ENCODE results near the gene IRF2BP2. TPM values are rescaled to one million over a fixed set of nuclear protein-coding genes. Genes with fewer than 3 reads are reported as not detected.

Gene IRF2BP2
- total RNA-seq, 2 experiments from 2014 or later = 99.6 to 107 TPM

DNA sequence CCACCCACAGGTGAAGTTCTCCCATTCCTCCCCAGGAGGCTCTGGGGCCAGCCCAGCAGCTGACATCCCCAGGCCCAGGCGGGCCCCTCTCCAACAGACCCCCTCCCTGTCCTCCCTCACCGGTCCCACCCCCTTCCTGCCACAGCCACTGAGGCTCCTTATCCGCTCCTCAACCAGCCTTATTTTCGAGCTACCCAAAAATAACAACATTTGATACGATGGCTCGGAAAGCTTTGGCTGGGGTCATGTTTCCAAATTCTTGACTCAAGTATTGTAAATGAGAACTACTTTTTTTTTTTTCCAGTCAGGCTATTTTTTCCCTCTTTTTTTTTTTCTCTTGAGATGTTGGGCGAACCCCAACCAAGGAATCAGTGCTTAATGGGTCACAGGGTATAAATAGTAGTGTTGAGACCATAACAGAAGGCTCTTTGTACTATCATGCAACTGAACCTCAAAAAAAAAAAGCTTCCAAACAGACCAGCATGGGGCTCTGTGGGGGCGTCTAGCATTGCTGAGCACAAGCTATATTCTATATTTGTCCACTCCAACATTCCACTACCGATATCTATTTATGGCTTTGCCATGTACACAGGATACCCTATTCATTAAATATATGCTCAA, 27.2 kb downstream of the IRF2BP2 start:
- Mint-ChIP-seq H3K27me3 (ENCODE audit: low read depth) (no peaks in the 10 kb centered on the region), H3K36me3 (ENCODE audit: low read depth) (no peaks in the 10 kb centered on the region), H3K27ac (no peak overlapping the region), H3K4me3 (no peak overlapping the region), H3K4me1 (ENCODE audit: low read depth) (no peaks in the 10 kb centered on the region), H3K9me3 (no peaks in the 10 kb centered on the region)
- no peak for DNase-seq
- intact Hi-C loops (cut with micrococcal nuclease) = no loop called here
- CTCF ChIA-PET = interaction anchor here (0.7 to 1.0 kb wide), 2 partner anchors 429 to 505 kb away, joined by 3 read pairs; no protein-coding TSS in a partner anchor

- intact Hi-C loops (cut with micrococcal nuclease) = no loop called here
- Mint-ChIP-seq H3K9me3 (no peaks in the 10 kb centered on the region), H3K36me3 (ENCODE audit: low read depth) (no peaks in the 10 kb centered on the region), H3K27ac (no peak overlapping the region), H3K4me1 (ENCODE audit: low read depth) (no peaks in the 10 kb centered on the region), H3K27me3 (ENCODE audit: low read depth) (no peaks in the 10 kb centered on the region), H3K4me3 (no peak overlapping the region)
- CTCF ChIA-PET = interaction anchor here (0.7 to 1.0 kb wide), 2 partner anchors 429 to 505 kb away, joined by 3 read pairs; no protein-coding TSS in a partner anchor
- no peak for DNase-seq
Measured at GRCh38 chr1:234582186-234582585, 27.8 kb downstream of the IRF2BP2 start.

DNA sequence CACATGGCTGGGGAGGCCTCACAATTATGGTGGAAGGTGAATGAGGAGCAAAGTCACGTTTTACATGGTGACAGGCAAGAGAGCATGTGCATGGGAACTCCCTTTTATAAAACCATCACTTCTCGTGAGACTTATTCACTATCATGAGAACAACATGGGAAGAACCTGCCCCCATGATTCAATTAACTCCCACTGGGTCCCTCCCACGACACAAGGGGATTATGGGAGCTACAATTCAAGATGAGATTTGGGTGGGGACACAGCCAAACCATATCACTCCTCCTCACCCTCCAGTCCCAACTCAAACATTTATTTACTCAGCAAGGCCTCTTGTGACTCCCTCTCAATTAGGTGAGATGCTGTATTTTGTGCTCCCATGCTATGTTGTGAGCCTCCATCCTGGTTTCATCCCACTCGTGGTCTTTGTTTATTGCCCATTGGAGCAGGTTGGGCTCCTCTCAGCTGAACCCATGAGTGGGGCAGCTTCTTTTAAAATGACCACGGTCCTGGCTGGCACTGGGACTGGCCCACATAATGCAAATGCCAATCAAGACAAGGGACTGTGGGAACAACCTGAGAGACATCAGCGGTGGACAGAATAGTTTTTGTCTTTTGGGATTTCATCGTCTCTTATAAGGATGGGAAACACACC, 28.8 kb downstream of the IRF2BP2 start:
- H3K4me3 Mint-ChIP-seq = no peak overlapping the region
- intact Hi-C loops (cut with micrococcal nuclease) = no loop called here
- H3K4me1 Mint-ChIP-seq (ENCODE audit: low read depth) = no peaks in the 10 kb centered on the region
- CTCF ChIA-PET = interaction anchor here (0.6 kb wide), 1 partner anchor 39 kb away, joined by 3 read pairs; no protein-coding TSS in a partner anchor
- no peaks in the 10 kb centered on the region for H3K27me3 Mint-ChIP-seq (ENCODE audit: low read depth)
- no peaks in the 10 kb centered on the region for H3K36me3 Mint-ChIP-seq (ENCODE audit: low read depth)
- DNase-seq = no peak
- H3K27ac Mint-ChIP-seq = no peak overlapping the region
- H3K9me3 Mint-ChIP-seq = no peaks in the 10 kb centered on the region

DNA sequence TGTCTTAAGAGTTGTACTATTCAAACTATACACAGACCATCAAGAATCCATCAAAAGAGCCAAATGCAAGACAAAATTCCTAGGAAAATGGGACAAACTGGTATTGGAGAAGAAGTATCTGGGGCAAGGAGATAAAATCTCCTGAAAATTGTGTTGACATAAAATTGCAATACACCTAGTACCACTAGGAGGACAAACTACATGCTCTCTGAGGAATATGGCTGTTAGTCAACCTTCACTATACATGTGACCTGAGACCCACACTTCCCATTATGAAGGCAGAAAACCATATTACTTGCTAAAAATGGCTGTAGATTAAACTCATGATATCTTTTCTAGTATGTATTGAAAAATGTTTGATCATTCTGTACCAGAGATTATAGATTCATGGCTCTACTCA, 30.0 kb downstream of the IRF2BP2 start:
- no peaks in the 10 kb centered on the region for H3K4me1 Mint-ChIP-seq (ENCODE audit: low read depth)
- intact Hi-C loops (cut with micrococcal nuclease) = no loop called here
- H3K4me3 Mint-ChIP-seq = no peak overlapping the region
- no peak overlapping the region for H3K27ac Mint-ChIP-seq
- CTCF ChIA-PET = no interaction called here
- no peaks in the 10 kb centered on the region for H3K27me3 Mint-ChIP-seq (ENCODE audit: low read depth)
- H3K9me3 Mint-ChIP-seq = no peaks in the 10 kb centered on the region
- no peak for DNase-seq
- H3K36me3 Mint-ChIP-seq (ENCODE audit: low read depth) = no peaks in the 10 kb centered on the region

DNA sequence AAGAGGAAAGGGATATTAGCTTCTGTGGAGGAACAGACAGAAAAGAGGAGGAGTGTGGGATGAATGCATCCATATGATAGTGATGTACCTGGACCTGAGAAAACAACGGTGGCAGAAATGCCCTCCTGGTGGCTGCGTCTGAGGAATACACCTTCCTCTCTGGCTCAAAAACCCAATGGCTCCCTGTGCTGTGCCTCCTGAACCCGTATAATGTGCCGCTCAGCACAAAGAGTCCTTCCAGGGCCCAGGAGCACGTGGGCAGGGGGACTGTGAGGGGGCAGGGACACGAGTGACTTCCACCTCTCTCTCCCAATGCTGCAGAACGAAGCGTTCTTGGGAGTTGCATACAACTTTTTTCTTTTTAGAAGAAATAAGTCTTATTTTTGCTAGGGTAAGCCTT, 31.2 kb downstream of the IRF2BP2 start:
- CTCF ChIA-PET = interaction anchor here (1.3 kb wide), 1 partner anchor 18 kb away, joined by 3 read pairs; no protein-coding TSS in a partner anchor
- H3K4me1 Mint-ChIP-seq (ENCODE audit: low read depth) = no peaks in the 10 kb centered on the region
- H3K27me3 Mint-ChIP-seq (ENCODE audit: low read depth) = no peaks in the 10 kb centered on the region

DNA sequence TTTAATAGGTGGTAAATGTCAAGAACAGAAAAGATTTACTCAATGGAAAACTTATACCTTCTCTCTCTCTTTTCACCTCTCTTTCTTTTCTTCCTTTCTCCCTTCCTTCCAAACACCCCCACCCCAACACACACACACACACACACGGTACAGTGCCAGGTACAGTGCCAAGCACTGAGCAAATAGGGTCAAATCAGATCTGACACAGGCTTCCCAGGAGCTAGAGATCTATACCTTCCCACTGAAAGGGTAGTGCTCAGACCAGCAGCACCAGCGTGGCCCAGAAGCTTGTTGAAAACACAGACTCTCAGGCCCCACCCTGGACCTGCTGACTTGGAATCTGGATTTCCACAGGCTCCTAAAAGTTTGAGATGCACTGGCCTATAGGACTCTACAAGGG, 31.9 kb downstream of the IRF2BP2 start:
- H3K4me3 Mint-ChIP-seq = no peak overlapping the region
- intact Hi-C loops (cut with micrococcal nuclease) = no loop called here
- H3K27ac Mint-ChIP-seq = no peak overlapping the region
- no peaks in the 10 kb centered on the region for H3K4me1 Mint-ChIP-seq (ENCODE audit: low read depth)
- H3K9me3 Mint-ChIP-seq = no peaks in the 10 kb centered on the region
- no peak for DNase-seq
- no peaks in the 10 kb centered on the region for H3K27me3 Mint-ChIP-seq (ENCODE audit: low read depth)
- CTCF ChIA-PET = interaction anchor here (1.3 kb wide), 1 partner anchor 17 kb away, joined by 3 read pairs; no protein-coding TSS in a partner anchor
- no peaks in the 10 kb centered on the region for H3K36me3 Mint-ChIP-seq (ENCODE audit: low read depth)

More for the DNA sequence above, 31.2 kb downstream of the IRF2BP2 start:
- no peak for DNase-seq
- Mint-ChIP-seq H3K36me3 (ENCODE audit: low read depth) (no peaks in the 10 kb centered on the region), H3K27ac (no peak overlapping the region), H3K4me3 (no peak overlapping the region), H3K9me3 (no peaks in the 10 kb centered on the region)
- intact Hi-C loops (cut with micrococcal nuclease) = no loop called here

- Mint-ChIP-seq H3K4me3 (no peak overlapping the region), H3K4me1 (ENCODE audit: low read depth) (no peaks in the 10 kb centered on the region), H3K27me3 (ENCODE audit: low read depth) (no peaks in the 10 kb centered on the region), H3K36me3 (ENCODE audit: low read depth) (no peaks in the 10 kb centered on the region), H3K9me3 (no peaks in the 10 kb centered on the region), H3K27ac (no peak overlapping the region)
- intact Hi-C loops (cut with micrococcal nuclease) = no loop called here
- DNase-seq = no peak
- CTCF ChIA-PET = interaction anchor here (0.6 kb wide), 1 partner anchor 511 kb away, joined by 4 read pairs; no protein-coding TSS in a partner anchor
Measured at GRCh38 chr1:234573711-234574299, 36.2 kb downstream of the IRF2BP2 start.

- CTCF ChIA-PET = no interaction called here
- no peaks in the 10 kb centered on the region for H3K27me3 Mint-ChIP-seq (ENCODE audit: low read depth)
Measured at GRCh38 chr1:234572966-234573365, 37.0 kb downstream of the IRF2BP2 start.

GRCh38 chr1:234571702-234572101, 38.3 kb downstream of the IRF2BP2 start:
- intact Hi-C loops (cut with micrococcal nuclease) = no loop called here

More at GRCh38 chr1:234572966-234573365, 37.0 kb downstream of the IRF2BP2 start:
- Mint-ChIP-seq H3K4me1 (ENCODE audit: low read depth) (no peaks in the 10 kb centered on the region), H3K36me3 (ENCODE audit: low read depth) (no peaks in the 10 kb centered on the region), H3K9me3 (no peaks in the 10 kb centered on the region), H3K4me3 (no peak overlapping the region), H3K27ac (no peak overlapping the region)
- intact Hi-C loops (cut with micrococcal nuclease) = no loop called here
- no peak for DNase-seq

GRCh38 chr1:234570329-234571120, 39.5 kb downstream of the IRF2BP2 start:
- intact Hi-C loops (cut with micrococcal nuclease) = no loop called here
- Mint-ChIP-seq H3K4me1 (ENCODE audit: low read depth) (no peaks in the 10 kb centered on the region), H3K27ac (no peak overlapping the region), H3K9me3 (peaks cover 3% of the 10 kb centered on the region), H3K36me3 (ENCODE audit: low read depth) (no peaks in the 10 kb centered on the region), H3K4me3 (no peak overlapping the region), H3K27me3 (ENCODE audit: low read depth) (no peaks in the 10 kb centered on the region)
- no peak for DNase-seq
- CTCF ChIA-PET = no interaction called here

More at GRCh38 chr1:234571702-234572101, 38.3 kb downstream of the IRF2BP2 start:
- CTCF ChIA-PET = no interaction called here
- H3K27ac Mint-ChIP-seq = no peak overlapping the region
- no peaks in the 10 kb centered on the region for H3K36me3 Mint-ChIP-seq (ENCODE audit: low read depth)
- DNase-seq = no peak
- H3K27me3 Mint-ChIP-seq (ENCODE audit: low read depth) = no peaks in the 10 kb centered on the region
- H3K4me1 Mint-ChIP-seq (ENCODE audit: low read depth) = no peaks in the 10 kb centered on the region
- peaks cover 3% of the 10 kb centered on the region for H3K9me3 Mint-ChIP-seq
- H3K4me3 Mint-ChIP-seq = no peak overlapping the region

DNA sequence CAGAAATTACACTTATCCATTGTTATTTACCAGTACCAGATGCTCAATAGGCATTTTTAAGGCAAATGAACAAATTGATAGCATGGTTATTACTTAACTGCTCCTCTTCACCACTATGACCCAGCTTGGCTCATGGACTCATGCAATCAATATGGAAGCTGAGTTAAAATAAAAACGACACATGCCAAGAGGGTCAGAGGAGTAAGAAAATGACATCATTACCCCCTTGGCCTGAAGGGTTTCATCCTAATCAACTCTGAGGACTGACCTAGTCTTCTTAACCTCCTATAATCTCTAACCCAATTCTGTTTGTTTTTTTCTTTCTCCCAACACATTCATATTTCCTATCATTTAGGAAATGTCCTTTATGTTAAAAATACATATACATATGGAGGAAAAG, 41.6 kb downstream of the IRF2BP2 start:
- peaks cover 4% of the 10 kb centered on the region for H3K4me1 Mint-ChIP-seq (ENCODE audit: low read depth)
- H3K9me3 Mint-ChIP-seq = peaks cover 3% of the 10 kb centered on the region
- H3K27ac Mint-ChIP-seq = no peak overlapping the region
- no peaks in the 10 kb centered on the region for H3K36me3 Mint-ChIP-seq (ENCODE audit: low read depth)
- H3K4me3 Mint-ChIP-seq = no peak overlapping the region
- CTCF ChIA-PET = no interaction called here
- H3K27me3 Mint-ChIP-seq (ENCODE audit: low read depth) = no peaks in the 10 kb centered on the region
- no peak for DNase-seq
- intact Hi-C loops (cut with micrococcal nuclease) = no loop called here

DNA sequence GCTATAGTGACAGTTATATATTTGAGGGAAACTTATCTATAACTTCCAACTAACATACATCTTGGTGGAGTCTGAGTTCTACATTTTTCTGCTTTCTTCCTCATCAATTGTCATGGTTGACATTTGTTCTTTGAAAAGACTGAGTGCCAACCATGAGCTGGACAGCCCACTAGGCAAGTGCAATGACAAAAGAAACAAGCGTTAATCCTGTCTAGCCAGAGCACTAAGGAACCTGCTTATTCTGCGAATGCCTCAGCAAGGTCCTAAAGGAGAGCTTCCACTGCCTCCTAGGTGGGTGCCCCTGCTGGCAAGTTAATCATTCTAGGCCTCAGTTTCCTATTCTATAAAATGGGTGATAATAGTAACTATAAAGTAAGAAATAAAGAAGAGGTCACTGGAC, 44.8 kb downstream of the IRF2BP2 start:
- Mint-ChIP-seq H3K9me3 (peaks cover 3% of the 10 kb centered on the region), H3K4me3 (no peak overlapping the region), H3K27ac (no peak overlapping the region), H3K4me1 (ENCODE audit: low read depth) (peaks cover 4% of the 10 kb centered on the region), H3K27me3 (ENCODE audit: low read depth) (no peaks in the 10 kb centered on the region), H3K36me3 (ENCODE audit: low read depth) (no peaks in the 10 kb centered on the region)
- CTCF ChIA-PET = no interaction called here
- DNase-seq = no peak
- intact Hi-C loops (cut with micrococcal nuclease) = loop anchor here (2.0 kb wide), 1 partner anchor 20 kb away; no protein-coding TSS in a partner anchor
